WERI-Rb-1 (cell line): ENCODE measurements around the gene ALDH8A1.

ENCODE experiments used
- DNase-seq: peaks from one replicate; pipeline ENCODE4 v3.0.0-alpha.2; 2020
- H3K27ac ChIP-seq: fragments of 250-450 bp; sonication (Bioruptor Pico); 2 replicates; pipeline ENCODE4 v1.5.1; 2020; ENCODE audit warnings: mild to moderate bottlenecking, moderate library complexity
- H3K27me3 ChIP-seq: fragments of 250-450 bp; sonication (Bioruptor Pico); 2 replicates; pipeline ENCODE4 v1.5.1; 2021; ENCODE audit warnings: mild to moderate bottlenecking, low read depth, moderate library complexity; ENCODE audit not compliant: insufficient read depth, severe bottlenecking
- H3K36me3 ChIP-seq: fragments of 250-450 bp; sonication (Bioruptor Pico); 2 replicates; pipeline ENCODE4 v1.5.1; 2020; ENCODE audit warnings: mild to moderate bottlenecking, moderate library complexity
- H3K4me3 ChIP-seq: 2 replicates; pipeline ENCODE4 v1.5.1; 2011; ENCODE audit warnings: low read depth, mild to moderate bottlenecking, control low read depth, low read length
- H3K9me3 ChIP-seq: fragments of 250-450 bp; sonication (Bioruptor Pico); 2 replicates; pipeline ENCODE4 v1.5.1; 2021; ENCODE audit warnings: mild to moderate bottlenecking, moderate library complexity; ENCODE audit not compliant: severe bottlenecking
- CTCF ChIP-seq: IDR thresholded peaks from 2 replicates; pipeline ENCODE4 v1.5.1; 2011; ENCODE audit warnings: low read depth, mild to moderate bottlenecking, control low read depth, inconsistent platforms, low read length

Gene ALDH8A1

GRCh38 chr6:134979142-134979541, 29.2 kb upstream of the ALDH8A1 start:
- no peak for TF ChIP-seq CTCF
- DNase-seq, result no peak
- no peaks in the 10 kb centered on the region for H3K9me3 ChIP-seq
- no peak overlapping the region for H3K4me3 ChIP-seq
- H3K27me3 ChIP-seq, result no peaks in the 10 kb centered on the region
- no peak overlapping the region for H3K27ac ChIP-seq
- H3K36me3 ChIP-seq, result peaks cover 22% of the 10 kb centered on the region

GRCh38 chr6:134974370-134974769, 24.5 kb upstream of the ALDH8A1 start:
- TF ChIP-seq CTCF, result no peak
- Histone ChIP-seq H3K9me3 (no peaks in the 10 kb centered on the region), H3K27me3 (no peaks in the 10 kb centered on the region), H3K4me3 (no peak overlapping the region), H3K27ac (no peak overlapping the region), H3K36me3 (peaks cover 8% of the 10 kb centered on the region)
- DNase-seq, result no peak

- no peak overlapping the region for H3K4me3 ChIP-seq
- no peak for TF ChIP-seq CTCF
- no peaks in the 10 kb centered on the region for H3K27me3 ChIP-seq
- H3K9me3 ChIP-seq, result no peaks in the 10 kb centered on the region
- no peak overlapping the region for H3K27ac ChIP-seq
- no peak for DNase-seq
- H3K36me3 ChIP-seq, result peaks cover 14% of the 10 kb centered on the region
Measured at GRCh38 chr6:134967711-134968110, 17.8 kb upstream of the ALDH8A1 start.

GRCh38 chr6:134964451-134965203, 14.7 kb upstream of the ALDH8A1 start:
- no peak for DNase-seq
- peaks cover 6% of the 10 kb centered on the region for H3K9me3 ChIP-seq
- peaks cover 11% of the 10 kb centered on the region for H3K36me3 ChIP-seq
- H3K27ac ChIP-seq, result no peak overlapping the region
- TF ChIP-seq CTCF, result no peak
- H3K4me3 ChIP-seq, result no peak overlapping the region
- H3K27me3 ChIP-seq, result no peaks in the 10 kb centered on the region

- no peaks in the 10 kb centered on the region for H3K27me3 ChIP-seq
- no peak for DNase-seq
- no peak overlapping the region for H3K4me3 ChIP-seq
- no peak for TF ChIP-seq CTCF
- peaks cover 11% of the 10 kb centered on the region for H3K36me3 ChIP-seq
- no peak overlapping the region for H3K27ac ChIP-seq
- peaks cover 6% of the 10 kb centered on the region for H3K9me3 ChIP-seq
Measured at GRCh38 chr6:134962421-134962820, 12.5 kb upstream of the ALDH8A1 start.

- no peak overlapping the region for H3K27ac ChIP-seq
- no peak for TF ChIP-seq CTCF
- no peaks in the 10 kb centered on the region for H3K27me3 ChIP-seq
- peaks cover 6% of the 10 kb centered on the region for H3K9me3 ChIP-seq
- peaks cover 11% of the 10 kb centered on the region for H3K36me3 ChIP-seq
- H3K4me3 ChIP-seq, result no peak overlapping the region
- DNase-seq, result no peak
Measured at GRCh38 chr6:134961366-134961765, 11.5 kb upstream of the ALDH8A1 start.
